Gastroesophageal sphincter (tissue), 4 donors: ENCODE measurements around the gene ABCC11. TPM values are rescaled to one million over a fixed set of nuclear protein-coding genes. Genes with fewer than 3 reads are reported as not detected.

ENCODE experiments used
- ATAC-seq: fragments of 150-250 bp; one replicate; pipeline ENCODE4 v1.9.1; 2016; ENCODE audit warnings: mild to moderate bottlenecking, moderate library complexity
- H3K27ac ChIP-seq, 4 donors: fragments of 200-600 bp; sonication (generic) in 3 of 4; 1 replicate in 3 of 4; 2 replicates in 1 of 4; pipeline ENCODE4 v1.5.1; 2016 to 2019
- H3K27me3 ChIP-seq: fragments of 200-600 bp; sonication (generic); one replicate; pipeline ENCODE4 v1.5.1; 2019
- H3K36me3 ChIP-seq, 2 donors: fragments of 200-600 bp; sonication (generic); one replicate each; pipeline ENCODE4 v1.5.1; 2019; ENCODE audit warnings: control low read depth in 1 of 2
- H3K4me1 ChIP-seq, 3 donors: fragments of 200-600 bp; sonication (generic); 1 replicate in 2 of 3; 2 replicates in 1 of 3; pipeline ENCODE4 v1.5.1; 2016 to 2019; ENCODE audit warnings: control low read depth in 2 of 3
- H3K4me3 ChIP-seq, 2 donors: fragments of 200-600 bp; sonication (generic); one replicate each; pipeline ENCODE4 v1.5.1; 2019; ENCODE audit warnings: mild to moderate bottlenecking in 1 of 2, moderate library complexity in 1 of 2
- H3K9me3 ChIP-seq, 3 donors: fragments of 200-600 bp; sonication (generic); one replicate each; pipeline ENCODE4 v1.5.1; 2017 to 2019; ENCODE audit warnings: control low read depth in 2 of 3
- EP300 ChIP-seq: sonication (generic); formaldehyde crosslinking; IDR thresholded peaks from one replicate; pipeline ENCODE4 v1.6.1; 2017; ENCODE audit warnings: antibody characterized with exemption, mild to moderate bottlenecking
- POLR2A ChIP-seq, 2 donors: fragments of 450-650 bp; IDR thresholded peaks; one replicate each; pipeline ENCODE4 v1.6.1; 2017; ENCODE audit warnings: antibody characterized with exemption in 2 of 2, mild to moderate bottlenecking in 2 of 2, moderate library complexity in 1 of 2
- POLR2AphosphoS5 ChIP-seq: sonication (generic); formaldehyde crosslinking; IDR thresholded peaks from one replicate; pipeline ENCODE4 v1.6.1; 2017; ENCODE audit warnings: antibody characterized with exemption
- WGBS, 2 donors: methylation state at CpG; one replicate each; pipeline ENCODE4 v1.1.5; 2018; ENCODE audit warnings: low coverage in 1 of 2; 5-methylcytosine and 5-hydroxymethylcytosine counted together
- total RNA-seq, 4 donors: library from RNA; depleted of rRNA; stranded (reverse); fragments of >200 nt; gene quantifications; one replicate each; pipeline ENCODE4 v1.1.0, GENCODE V29; 2016
- TF ChIP-seq, protein P1 (sequence below), 4 experiments: fragments of 200-600 bp in 2 of 4; fragments of 450-650 bp in 2 of 4; sonication (generic) in 1 of 4; IDR thresholded peaks; one replicate each; pipeline ENCODE4 v1.5.1; 2017 to 2019; ENCODE audit warnings: antibody characterized with exemption in 4 of 4, mild to moderate bottlenecking in 2 of 4, moderate library complexity in 2 of 4

The ABCC11 gene
- total RNA-seq, 4 donors from 2014 or later, result not detected

DNA sequence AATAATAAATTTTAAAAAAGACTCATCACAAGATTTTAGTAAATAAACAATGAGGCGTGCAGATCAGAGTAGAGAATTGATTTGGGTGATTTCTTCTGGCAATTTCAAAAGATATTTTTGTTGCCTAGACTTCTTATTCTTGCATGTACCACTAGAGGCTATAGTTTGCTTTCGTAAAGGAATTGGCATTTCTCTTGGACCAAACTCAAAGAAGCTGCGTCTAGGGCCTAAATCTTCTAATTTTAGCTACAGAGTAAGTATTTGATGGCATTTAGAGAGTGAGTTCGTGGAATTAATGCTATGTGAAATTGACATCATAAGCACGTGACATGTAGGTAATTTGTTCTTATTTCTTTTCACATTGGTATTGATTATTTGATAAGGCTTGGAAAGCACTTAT, 24.4 kb upstream of the ABCC11 start:
- ATAC-seq, result no peak
- peaks cover 0 to 54% (median 6%) of the 10 kb centered on the region in 3 donors for H3K4me1 ChIP-seq
- no peaks in the 10 kb centered on the region for H3K27me3 ChIP-seq
- 46 to 48% methylated on average over 5 of the region's 5 CpGs for WGBS, 2 donors
- no peak overlapping the region for H3K4me3 ChIP-seq
- peak overlapping the region in 3 of 4 donors; percentile 3 to 36 (median 20) for H3K27ac ChIP-seq
- TF ChIP-seq, protein P1, sequence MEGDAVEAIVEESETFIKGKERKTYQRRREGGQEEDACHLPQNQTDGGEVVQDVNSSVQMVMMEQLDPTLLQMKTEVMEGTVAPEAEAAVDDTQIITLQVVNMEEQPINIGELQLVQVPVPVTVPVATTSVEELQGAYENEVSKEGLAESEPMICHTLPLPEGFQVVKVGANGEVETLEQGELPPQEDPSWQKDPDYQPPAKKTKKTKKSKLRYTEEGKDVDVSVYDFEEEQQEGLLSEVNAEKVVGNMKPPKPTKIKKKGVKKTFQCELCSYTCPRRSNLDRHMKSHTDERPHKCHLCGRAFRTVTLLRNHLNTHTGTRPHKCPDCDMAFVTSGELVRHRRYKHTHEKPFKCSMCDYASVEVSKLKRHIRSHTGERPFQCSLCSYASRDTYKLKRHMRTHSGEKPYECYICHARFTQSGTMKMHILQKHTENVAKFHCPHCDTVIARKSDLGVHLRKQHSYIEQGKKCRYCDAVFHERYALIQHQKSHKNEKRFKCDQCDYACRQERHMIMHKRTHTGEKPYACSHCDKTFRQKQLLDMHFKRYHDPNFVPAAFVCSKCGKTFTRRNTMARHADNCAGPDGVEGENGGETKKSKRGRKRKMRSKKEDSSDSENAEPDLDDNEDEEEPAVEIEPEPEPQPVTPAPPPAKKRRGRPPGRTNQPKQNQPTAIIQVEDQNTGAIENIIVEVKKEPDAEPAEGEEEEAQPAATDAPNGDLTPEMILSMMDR (IDR thresholded peaks at IDR 0.05), result peak in 2 of 4 experiments; percentile 7 to 41
- no peak for TF ChIP-seq EP300
- H3K9me3 ChIP-seq, result no peaks in the 10 kb centered on the region
- peaks cover 0 to 28% of the 10 kb centered on the region in 2 donors for H3K36me3 ChIP-seq

DNA sequence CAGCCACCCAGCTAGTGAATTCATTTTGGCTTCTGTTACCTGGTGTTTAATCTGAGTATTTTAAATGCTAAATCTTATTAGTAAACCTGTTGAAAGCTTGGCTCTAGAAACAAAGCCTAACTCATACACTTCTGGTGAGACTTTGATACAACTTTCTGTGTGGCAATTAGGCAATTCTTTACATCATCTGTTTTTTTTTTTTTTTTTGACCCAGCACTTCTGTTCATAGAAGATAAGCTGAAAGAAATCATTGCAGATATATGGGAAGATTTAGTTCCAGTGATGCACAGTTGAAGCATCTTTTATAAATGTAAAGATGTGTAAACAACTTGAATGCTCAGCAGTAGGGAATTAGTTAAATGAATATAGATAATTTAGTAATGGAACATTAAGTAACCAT, 21.7 kb upstream of the ABCC11 start:
- no peak overlapping the region for H3K4me3 ChIP-seq

DNA sequence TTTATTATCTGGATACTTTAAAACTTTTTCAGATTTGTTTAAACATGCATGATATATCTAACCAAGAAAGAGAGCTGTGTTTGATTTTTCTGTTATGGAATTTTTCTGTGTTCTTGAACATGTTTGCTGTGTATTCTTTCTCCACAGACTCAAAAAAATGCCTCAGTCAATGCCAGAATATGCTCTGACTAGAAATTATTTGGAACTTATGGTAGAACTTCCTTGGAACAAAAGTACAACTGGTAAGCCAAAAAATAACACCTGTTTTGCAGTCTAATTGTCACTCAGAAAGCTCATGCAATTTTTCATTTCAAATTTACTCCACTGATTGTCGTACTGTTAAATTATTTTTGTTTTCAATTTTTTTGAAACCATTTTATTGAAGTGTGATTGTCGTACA, 15.3 kb upstream of the ABCC11 start:
- Histone ChIP-seq H3K27me3 (no peaks in the 10 kb centered on the region), H3K4me1 (no peaks in the 10 kb centered on the region), H3K4me3 (no peak overlapping the region), H3K27ac (no peak overlapping the region), H3K36me3 (peaks cover 0 to 92% of the 10 kb centered on the region in 2 donors), H3K9me3 (no peaks in the 10 kb centered on the region)
- no peak for ATAC-seq
- no peak for TF ChIP-seq EP300
- no peak for TF ChIP-seq POLR2AphosphoS5
- TF ChIP-seq, protein P1 (IDR thresholded peaks at IDR 0.05), result no peak
- TF ChIP-seq POLR2A (IDR thresholded peaks at IDR 0.05), result no peak
- 78 to 84% methylated on average over 2 of the region's 2 CpGs for WGBS, 2 donors

More for the DNA sequence above, 21.7 kb upstream of the ABCC11 start:
- Histone ChIP-seq H3K27ac (no peak overlapping the region), H3K36me3 (peaks cover 0 to 52% of the 10 kb centered on the region in 2 donors), H3K27me3 (no peaks in the 10 kb centered on the region), H3K4me1 (peaks cover 0 to 29% (median 0%) of the 10 kb centered on the region in 3 donors), H3K9me3 (no peaks in the 10 kb centered on the region)
- no peak for ATAC-seq
- TF ChIP-seq EP300, result no peak
- no peak for TF ChIP-seq POLR2AphosphoS5
- no peak for TF ChIP-seq POLR2A (IDR thresholded peaks at IDR 0.05)
- TF ChIP-seq, protein P1 (IDR thresholded peaks at IDR 0.05), result no peak

DNA sequence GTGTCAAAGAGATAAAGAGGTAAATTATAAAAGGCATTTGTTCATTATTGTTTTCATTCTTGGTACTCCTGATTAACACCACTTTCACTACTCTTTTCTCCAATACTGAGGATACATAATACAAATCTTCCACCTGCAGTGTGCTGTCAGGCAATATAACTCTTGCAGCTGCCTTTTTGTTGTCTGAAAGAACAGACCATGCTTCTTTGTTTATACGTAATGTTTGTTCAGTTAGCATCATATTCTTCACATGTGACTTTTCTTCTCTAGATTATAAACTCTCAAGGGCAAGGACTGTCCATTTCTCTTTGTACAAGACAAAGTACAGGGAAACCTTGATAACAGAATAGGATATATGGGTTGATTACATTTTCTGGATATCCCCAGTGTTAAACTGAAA, 14.2 kb upstream of the ABCC11 start:
- H3K36me3 ChIP-seq, result peaks cover 0 to 94% of the 10 kb centered on the region in 2 donors
- H3K27me3 ChIP-seq, result no peaks in the 10 kb centered on the region

DNA sequence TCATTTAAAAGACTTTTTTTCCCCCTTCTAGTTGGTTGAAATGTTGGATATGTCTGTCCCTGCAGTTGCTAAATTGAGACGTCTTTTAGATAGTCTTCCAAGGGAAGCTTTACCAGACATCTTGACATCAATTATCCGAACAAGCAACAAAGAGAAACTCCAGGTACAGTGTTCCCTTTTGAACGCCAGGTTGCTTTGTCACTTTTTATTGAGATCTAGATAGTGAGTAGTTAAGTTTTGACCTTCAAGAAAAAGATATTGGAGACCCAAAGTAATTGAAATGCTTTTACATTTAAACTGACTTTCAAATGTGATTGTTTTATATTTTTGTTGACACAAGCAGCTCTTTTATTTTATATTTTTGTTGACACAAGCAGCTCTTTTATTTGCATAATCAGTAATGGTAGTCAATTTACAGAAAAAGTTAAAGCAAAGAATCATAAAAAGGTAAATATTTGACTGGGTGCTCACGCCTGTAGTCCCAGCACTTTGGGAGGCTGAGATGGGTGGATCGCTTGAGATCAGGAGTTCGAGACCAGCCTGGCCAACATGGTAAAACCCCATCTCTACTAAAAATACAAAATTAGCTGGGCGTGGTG, 9.3 kb upstream of the ABCC11 start:
- Histone ChIP-seq H3K4me3 (no peak overlapping the region), H3K9me3 (no peaks in the 10 kb centered on the region), H3K27ac (no peak overlapping the region), H3K27me3 (no peaks in the 10 kb centered on the region), H3K4me1 (peaks cover 0 to 5% (median 0%) of the 10 kb centered on the region in 3 donors), H3K36me3 (peaks cover 0 to 89% of the 10 kb centered on the region in 2 donors)
- no peak for TF ChIP-seq POLR2A (IDR thresholded peaks at IDR 0.05)
- TF ChIP-seq POLR2AphosphoS5, result no peak
- TF ChIP-seq, protein P1 (IDR thresholded peaks at IDR 0.05), result no peak
- no peak for TF ChIP-seq EP300
- ATAC-seq, result no peak
- WGBS, 2 donors, result 88 to 93% methylated on average over 5 of the region's 7 CpGs

More for the DNA sequence above, 14.2 kb upstream of the ABCC11 start:
- Histone ChIP-seq H3K9me3 (no peaks in the 10 kb centered on the region), H3K4me3 (no peak overlapping the region), H3K4me1 (no peaks in the 10 kb centered on the region), H3K27ac (no peak overlapping the region)
- ATAC-seq, result no peak
- WGBS, 2 donors, result 93% methylated on average over 1 of the region's 1 CpG; no CpG with 5 or more reads in 1 of the 2 donors
- TF ChIP-seq POLR2AphosphoS5, result no peak
- TF ChIP-seq, protein P1 (IDR thresholded peaks at IDR 0.05), result no peak
- no peak for TF ChIP-seq POLR2A (IDR thresholded peaks at IDR 0.05)
